VCaP (cell line): ENCODE measurements around the gene ENPP3.

ENCODE experiments used
- H3K27ac ChIP-seq: fragments of 450-650 bp; 2 replicates; pipeline ENCODE4 v1.5.1; 2017
- TF ChIP-seq, protein P1 (sequence below): fragments of 450-650 bp; conservative IDR thresholded peaks from 2 replicates; pipeline ENCODE4 v1.5.1; 2017; ENCODE audit warnings: mild to moderate bottlenecking, moderate library complexity

The ENPP3 gene

GRCh38 chr6:131643855-131644460 is 6.9 kb downstream of the ENPP3 start:
- TF ChIP-seq, protein P1, sequence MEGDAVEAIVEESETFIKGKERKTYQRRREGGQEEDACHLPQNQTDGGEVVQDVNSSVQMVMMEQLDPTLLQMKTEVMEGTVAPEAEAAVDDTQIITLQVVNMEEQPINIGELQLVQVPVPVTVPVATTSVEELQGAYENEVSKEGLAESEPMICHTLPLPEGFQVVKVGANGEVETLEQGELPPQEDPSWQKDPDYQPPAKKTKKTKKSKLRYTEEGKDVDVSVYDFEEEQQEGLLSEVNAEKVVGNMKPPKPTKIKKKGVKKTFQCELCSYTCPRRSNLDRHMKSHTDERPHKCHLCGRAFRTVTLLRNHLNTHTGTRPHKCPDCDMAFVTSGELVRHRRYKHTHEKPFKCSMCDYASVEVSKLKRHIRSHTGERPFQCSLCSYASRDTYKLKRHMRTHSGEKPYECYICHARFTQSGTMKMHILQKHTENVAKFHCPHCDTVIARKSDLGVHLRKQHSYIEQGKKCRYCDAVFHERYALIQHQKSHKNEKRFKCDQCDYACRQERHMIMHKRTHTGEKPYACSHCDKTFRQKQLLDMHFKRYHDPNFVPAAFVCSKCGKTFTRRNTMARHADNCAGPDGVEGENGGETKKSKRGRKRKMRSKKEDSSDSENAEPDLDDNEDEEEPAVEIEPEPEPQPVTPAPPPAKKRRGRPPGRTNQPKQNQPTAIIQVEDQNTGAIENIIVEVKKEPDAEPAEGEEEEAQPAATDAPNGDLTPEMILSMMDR, result no peak
- H3K27ac ChIP-seq, result no peak overlapping the region

DNA sequence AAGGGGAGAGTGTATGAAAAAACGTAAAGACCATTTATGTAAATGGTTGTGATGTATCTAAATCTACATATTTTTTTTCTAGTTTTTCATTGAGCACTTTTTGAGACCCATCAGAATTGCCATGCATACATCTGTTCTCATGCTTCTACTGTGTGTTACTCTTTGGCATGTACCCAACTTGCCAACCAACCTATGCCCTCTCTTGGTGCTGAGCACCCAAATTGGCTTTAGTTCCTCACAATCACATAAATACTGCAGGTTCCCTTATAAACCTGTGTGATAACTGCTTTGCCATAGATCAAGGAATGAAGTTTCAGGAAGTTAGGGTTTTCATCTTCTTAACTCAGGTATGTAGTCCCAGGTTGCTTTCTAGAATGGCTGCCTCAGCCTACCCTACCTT is 7.8 kb downstream of the ENPP3 start:
- TF ChIP-seq, protein P1, result no peak
- H3K27ac ChIP-seq, result no peak overlapping the region

DNA sequence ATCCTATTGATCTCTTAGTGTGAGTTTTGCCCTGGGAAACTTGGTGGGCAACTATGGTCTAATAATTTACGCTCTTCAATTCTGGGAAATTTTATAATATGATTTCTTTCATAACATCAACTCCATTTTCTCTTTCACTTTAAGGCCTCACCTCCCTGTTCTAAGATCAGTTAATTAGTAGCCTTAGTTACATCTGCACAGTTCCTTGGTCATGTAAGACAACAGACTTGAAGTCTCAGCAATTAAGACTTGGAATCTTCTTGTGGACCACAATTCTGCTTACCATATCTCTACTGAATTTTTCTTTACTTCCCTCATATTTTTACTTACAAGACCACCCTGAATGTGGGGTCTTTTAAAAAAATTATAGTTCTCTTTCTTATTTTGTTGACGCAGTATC is 8.7 kb downstream of the ENPP3 start:
- TF ChIP-seq, protein P1, result no peak
- no peak overlapping the region for H3K27ac ChIP-seq

DNA sequence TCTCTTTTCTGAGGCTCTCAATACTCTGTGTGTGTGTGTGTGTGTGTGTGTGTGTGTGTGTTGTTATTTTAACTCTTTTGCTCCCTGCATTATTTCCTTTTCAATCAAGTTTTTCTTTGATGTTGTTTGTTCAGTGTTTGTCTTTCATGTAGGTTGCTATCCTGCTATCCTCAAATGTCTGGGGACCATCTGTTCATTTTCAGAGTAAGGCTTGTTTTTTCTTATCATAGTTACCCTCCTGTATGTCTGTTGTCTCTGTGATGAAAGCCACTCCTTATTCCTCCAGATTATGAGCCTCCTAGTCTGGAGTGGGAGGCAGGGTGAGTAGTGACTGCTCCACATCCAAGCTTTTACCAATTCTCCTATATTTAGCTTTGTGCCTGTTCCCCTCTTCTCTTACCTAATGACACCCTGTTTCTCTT is 9.2 kb downstream of the ENPP3 start:
- H3K27ac ChIP-seq, result no peak overlapping the region
- TF ChIP-seq, protein P1, result no peak

GRCh38 chr6:131651782-131652181 is 14.7 kb downstream of the ENPP3 start:
- TF ChIP-seq, protein P1, result no peak
- peak overlapping the region; percentile 100 for H3K27ac ChIP-seq

DNA sequence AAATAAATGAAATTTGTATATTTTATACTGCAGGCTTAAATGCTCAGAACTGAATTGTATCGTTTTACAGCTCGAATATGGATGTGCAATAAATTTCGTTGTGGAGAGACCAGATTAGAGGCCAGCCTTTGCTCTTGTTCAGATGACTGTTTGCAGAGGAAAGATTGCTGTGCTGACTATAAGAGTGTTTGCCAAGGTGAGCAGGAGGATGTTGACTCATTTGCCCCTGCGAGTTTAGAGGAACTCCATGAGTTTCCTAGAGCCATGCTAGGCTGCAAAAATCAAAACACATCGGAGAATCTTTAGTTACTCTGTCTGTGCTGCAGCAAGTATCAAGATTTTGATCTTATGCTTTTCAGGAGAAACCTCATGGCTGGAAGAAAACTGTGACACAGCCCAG is 15.4 kb downstream of the ENPP3 start:
- TF ChIP-seq, protein P1, result no peak
- H3K27ac ChIP-seq, result peak overlapping the region; percentile 100

DNA sequence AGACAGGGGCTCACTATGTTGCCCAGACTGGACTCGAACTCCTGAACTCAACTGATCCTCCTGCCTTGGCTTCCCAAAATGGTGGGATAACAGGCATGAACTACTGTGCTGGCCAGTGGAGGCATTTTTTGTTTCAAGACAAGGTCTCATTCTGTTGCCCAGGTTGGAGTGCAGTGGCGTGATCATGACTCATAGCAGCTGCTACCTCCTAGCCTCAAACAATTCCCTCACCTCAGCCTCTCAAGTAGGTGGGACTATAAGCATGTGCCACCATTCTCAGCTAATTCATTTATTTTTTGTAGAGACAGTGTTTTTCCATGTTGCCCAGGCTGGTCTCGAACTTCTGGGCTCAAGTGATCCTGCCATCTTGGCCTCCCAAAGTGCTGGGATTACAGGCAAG is 17.2 kb downstream of the ENPP3 start:
- TF ChIP-seq, protein P1, result no peak
- H3K27ac ChIP-seq, result peak overlapping the region; percentile 100
